SHP77 treated with DMSO at 0.1 percent for 48 hours (cell line): ENCODE measurements around the gene ATF1.
"Not testable (repeated sequence)": the region's sequence is repeated elsewhere in the genome, so short reads cannot be mapped to it uniquely, and the experiment has no call there.

Experiments
- DNase-seq: peaks from one replicate; lab custom pipeline; 2025; lab: John Stamatoyannopoulos, UW

The ATF1 gene

DNA sequence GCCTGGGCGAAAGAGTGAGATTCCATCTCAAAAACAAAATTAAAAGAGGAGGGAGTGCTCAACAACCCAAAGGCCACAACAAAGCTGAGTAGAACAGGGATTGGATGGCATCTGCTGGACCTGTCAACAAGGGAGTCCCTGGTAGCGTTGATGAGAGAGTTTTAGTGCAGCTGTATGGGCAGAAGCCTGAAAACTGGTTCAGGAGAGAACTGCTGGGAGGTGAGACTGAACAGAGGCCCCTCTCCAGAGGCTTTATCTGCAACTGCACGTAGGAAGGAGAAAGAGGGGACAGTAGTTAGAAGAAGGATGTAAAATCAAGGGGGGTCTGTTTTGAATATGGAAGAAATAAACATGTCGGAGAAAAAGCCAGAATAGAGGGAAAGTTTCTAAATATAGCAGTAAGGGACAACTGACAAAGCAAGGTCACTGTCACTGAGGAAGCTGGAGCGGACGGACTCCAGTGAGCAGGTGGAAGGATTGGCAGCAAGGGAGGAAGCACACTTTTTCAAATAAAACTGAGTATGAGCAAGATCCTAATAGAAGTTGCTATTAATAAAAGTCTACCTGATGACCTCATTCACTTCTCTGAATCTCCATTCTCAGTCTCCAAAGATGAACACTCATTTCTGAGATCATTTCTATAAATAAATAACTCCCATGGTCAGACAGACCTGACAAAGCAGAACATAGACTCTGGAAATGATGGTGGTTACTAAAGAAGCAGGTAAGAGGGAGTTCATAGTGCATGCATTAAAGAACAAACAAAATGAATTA is 11.8 kb upstream of the ATF1 start:
- DNase-seq: no peak

DNA sequence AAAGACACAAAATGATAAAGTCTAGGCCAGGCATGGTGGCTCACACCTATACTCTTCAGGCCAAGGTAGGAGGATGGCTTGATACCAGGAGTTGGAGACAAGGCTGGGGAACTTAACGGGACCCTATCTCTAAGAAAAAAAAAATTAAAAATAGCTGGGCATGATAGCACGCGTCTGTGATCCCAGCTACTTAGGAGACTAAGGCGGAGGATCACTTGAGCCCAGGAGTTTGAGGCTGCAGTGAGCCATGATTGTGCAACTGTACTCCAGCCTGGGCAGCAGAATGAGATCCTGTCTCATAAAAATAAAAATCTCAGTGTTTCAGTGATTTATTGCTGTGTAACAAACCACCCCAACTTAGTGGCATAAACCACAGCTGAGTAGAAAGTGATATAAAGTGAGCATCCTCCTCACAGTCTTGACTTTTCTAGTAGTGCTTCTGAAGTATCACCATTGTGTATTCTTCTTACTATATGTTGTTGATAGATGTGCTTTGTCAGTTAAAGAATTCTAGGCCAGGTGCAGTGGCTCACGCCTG is 10.6 kb upstream of the ATF1 start:
- no peak for DNase-seq

- DNase-seq: no peak
Observed at GRCh38 chr12:50764286-50765094, 589 bp downstream of the ATF1 start.

DNA sequence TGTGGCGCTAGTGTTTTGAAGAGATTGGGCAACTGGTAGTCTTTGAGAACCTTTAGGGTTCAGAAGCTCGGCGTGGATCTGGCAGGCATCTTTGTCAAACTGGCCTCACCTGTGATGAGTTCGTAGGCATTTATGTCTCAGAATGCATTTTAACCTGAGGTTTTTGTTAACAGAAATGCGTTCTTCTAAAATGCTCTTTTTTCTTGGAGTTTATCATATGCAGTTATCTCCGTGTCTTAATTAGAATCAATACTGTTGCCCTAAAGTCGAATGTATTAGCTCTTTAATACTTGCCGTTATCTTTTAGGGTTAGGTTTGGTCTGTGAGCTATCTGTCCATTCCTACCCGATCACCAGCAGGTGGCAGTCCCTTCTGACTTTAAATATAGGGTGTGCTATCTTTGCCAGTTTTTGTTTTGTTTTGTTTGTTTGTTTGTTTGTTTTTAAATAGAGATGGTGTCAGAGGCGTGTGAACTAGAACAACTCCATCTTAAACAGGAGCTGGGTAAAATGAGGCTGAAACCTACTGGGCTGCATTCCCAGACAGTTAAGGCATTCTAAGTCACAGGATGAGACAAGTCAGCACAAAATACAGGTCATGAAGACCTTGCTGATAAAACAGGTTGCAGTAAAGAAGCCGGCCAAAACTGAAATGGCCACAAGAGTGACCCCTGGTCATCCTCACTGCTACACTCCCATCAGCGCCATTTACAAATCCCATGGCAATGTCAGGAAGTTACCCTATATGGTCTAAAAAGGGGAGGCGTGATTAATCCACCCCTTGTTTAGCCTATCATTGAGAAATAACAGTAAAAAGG is 1.4 kb downstream of the ATF1 start:
- DNase-seq: no peak

GRCh38 chr12:50768391-50768790 is 4.5 kb downstream of the ATF1 start:
- DNase-seq: no peak

GRCh38 chr12:50768813-50769212 is 4.9 kb downstream of the ATF1 start:
- not testable (repeated sequence) for DNase-seq

DNA sequence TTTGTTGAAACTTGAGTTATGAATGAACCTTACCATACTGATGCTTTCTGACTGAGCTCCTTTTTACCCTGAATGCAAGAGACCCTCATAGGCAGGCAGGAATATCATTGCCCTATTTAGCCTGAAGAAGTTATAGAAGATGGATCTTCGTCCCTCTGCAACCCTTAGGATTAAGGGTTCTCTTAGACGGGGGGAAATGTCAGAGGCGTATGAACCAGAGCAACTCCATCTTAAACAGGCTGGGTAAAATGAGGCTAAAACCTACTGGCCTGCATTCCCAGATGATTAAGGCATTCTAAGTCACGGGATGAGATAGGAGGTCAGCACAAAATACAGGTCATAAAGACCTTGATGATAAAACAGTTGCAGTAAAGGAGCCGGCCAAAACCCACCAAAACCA is 7.5 kb downstream of the ATF1 start:
- DNase-seq: no peak

DNA sequence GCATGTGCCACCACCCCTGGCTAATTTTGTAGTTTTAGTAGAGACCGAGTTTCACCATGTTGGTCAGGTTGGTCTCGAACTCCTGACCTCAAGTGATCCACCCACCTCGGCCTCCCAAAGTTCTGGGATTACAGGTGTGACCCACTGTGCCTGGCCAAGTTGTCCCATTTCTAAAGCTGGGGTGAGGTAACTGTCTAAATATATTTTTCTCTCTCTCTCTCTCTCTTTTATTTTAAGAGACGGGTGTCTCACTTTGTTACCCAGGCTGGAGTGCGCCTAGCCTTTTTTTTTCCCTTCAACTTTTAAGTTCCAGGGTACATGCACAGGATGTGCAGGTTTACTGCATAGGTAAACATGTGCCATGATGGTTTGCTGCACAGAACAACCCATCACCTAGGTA is 8.6 kb downstream of the ATF1 start:
- DNase-seq: no peak

DNA sequence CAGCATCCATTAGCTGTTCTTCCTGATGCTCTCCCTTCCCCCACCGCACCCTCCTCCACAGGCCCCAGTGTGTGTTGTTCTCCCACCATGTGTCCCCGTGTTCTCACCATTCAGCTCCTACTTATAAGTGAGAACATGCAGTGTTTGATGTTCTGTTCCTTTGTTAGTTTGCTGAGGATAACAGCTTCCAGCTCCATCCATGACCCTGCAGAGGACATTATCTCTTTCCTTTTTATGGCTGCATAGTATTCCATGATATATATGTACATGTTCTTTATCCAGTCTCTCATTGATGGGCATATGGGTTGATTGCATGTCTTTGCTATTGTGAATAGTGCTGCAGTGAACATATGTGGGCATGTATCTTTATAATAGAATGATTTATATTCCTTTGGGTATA is 9.0 kb downstream of the ATF1 start:
- no peak for DNase-seq

DNA sequence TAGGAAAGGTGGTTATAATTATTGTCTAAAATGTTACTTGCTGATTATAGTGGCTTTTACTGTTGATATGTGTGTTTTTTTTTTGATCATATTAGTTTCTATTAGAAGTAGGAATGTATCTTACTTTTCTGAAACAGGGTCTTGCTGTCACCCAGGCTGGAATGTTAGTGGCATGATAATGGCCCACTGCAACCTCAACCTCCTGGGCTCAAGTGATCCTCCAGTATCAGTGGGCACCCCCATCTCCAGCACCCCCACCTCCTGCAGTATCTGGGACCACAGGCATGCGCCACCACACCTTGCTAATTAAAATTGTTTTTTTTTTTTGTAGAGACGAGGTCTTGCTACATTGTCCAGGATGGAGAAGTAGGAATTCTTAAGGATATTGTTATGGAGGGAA is 11.3 kb downstream of the ATF1 start:
- DNase-seq: no peak

- no peak for DNase-seq
Observed at GRCh38 chr12:50776749-50777728, 13.1 kb downstream of the ATF1 start.

GRCh38 chr12:50778663-50779590 is 15.0 kb downstream of the ATF1 start:
- DNase-seq: no peak

- no peak for DNase-seq
Observed at GRCh38 chr12:50780013-50780412, 16.1 kb downstream of the ATF1 start.

DNA sequence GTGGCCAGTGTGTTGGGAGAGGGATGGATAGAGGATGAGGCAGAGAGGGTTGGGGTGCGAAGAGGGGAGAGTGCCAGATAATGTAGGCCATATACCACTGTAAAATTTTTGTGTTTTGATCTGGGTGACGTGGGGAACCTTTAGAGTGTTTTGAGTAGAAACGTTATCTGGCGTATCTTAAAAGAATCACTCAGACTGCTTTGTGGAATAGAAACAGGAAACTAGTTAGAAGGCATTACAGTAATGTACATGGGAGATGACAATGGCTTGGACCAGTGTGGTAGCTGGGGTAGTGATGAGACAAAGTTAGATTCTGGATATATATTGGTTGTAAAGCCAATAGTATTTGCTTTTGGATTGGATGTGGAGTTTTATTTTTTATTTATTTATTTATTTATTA is 20.6 kb downstream of the ATF1 start:
- no peak for DNase-seq

GRCh38 chr12:50785406-50786001 is 21.6 kb downstream of the ATF1 start:
- no peak for DNase-seq

- DNase-seq: no peak
Observed at GRCh38 chr12:50786498-50787231, 22.8 kb downstream of the ATF1 start.

GRCh38 chr12:50787618-50788017 is 23.7 kb downstream of the ATF1 start:
- DNase-seq: no peak

GRCh38 chr12:50788561-50788960 is 24.7 kb downstream of the ATF1 start:
- DNase-seq: no peak

DNA sequence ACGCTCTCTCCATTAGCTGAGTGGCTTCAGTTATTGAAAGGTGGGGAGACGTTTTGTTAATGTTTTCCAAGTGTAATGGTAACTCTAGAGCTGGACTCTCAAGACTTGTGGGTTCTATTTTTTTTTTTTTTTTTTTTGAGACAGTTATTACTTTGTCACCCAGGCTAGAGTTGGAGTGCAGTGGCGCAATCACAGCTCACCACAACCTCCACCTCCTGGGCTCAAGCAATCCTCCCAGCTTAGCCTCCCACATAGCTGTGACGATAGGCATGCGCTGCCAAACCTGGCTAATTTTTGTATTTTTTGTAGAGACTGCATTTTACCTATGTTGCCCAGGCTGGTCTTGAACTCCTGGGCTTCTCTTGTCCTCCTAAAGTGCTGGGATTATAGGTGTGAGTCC is 26.2 kb downstream of the ATF1 start:
- no peak for DNase-seq
